Psoas muscle (tissue), 8 donors: ENCODE data around the gene FAM222B. TPM values are rescaled to one million over a fixed set of nuclear protein-coding genes. Genes with fewer than 3 reads are reported as not detected.

Experiments used
- ATAC-seq, 4 donors: fragments of 200-7000 bp; cut with Tn5 transposase; one replicate each; pipeline ENCODE4 v1.9.1; 2020; ENCODE audit warnings: moderate library complexity in 3 of 4, mild to moderate bottlenecking in 2 of 4
- DNase-seq, 2 donors: peaks; one replicate each; pipeline ENCODE4 v3.0.0-alpha.2; 2020
- H3K27ac ChIP-seq: fragments of 200-600 bp; one replicate; pipeline ENCODE4 v1.8.0; 2022
- H3K27me3 ChIP-seq, 3 donors: fragments of 200-600 bp in 1 of 3; one replicate each; pipeline versions ENCODE4 v1.6.1 to v1.8.0; 2013 to 2022; ENCODE audit warnings: low read length in 2 of 3, mild to moderate bottlenecking in 2 of 3, moderate library complexity in 1 of 3; ENCODE audit not compliant: insufficient read depth in 3 of 3
- H3K36me3 ChIP-seq, 2 donors: fragments of 200-600 bp in 1 of 2; one replicate each; pipeline versions ENCODE4 v1.6.1 to v1.8.0; 2013 to 2022; ENCODE audit warnings: low read depth in 1 of 2, mild to moderate bottlenecking in 1 of 2, moderate library complexity in 1 of 2; ENCODE audit not compliant: insufficient read depth in 1 of 2
- H3K4me1 ChIP-seq: fragments of 200-600 bp; one replicate; pipeline ENCODE4 v1.8.0; 2022
- H3K4me3 ChIP-seq: fragments of 200-600 bp; one replicate; pipeline ENCODE4 v1.8.0; 2022; ENCODE audit warnings: mild to moderate bottlenecking
- H3K9me3 ChIP-seq: fragments of 200-600 bp; one replicate; pipeline ENCODE4 v1.8.0; 2022
- CTCF ChIP-seq: fragments of 200-600 bp; IDR thresholded peaks from one replicate; pipeline ENCODE4 v1.8.0; 2022; ENCODE audit warnings: antibody characterized with exemption
- WGBS, 3 donors: extraction: QIAGEN DNeasy Blood & Tissue Kit; methylation state at CpG; one replicate each; pipeline versions ENCODE4 v1.1.6 to v1.1.7; 2013; 5-methylcytosine and 5-hydroxymethylcytosine counted together
- intact Hi-C, 2 donors: fragments of 100-400 bp; cut with DNase I; formaldehyde crosslinking; loops; one replicate each; pipeline versions ENCODE4 v1.11.0 to v1.14.2; 2022
- polyA plus RNA-seq, 3 donors: library from polyadenylated mRNA; stranded (reverse); fragments of 200-250 nt; gene quantifications; one replicate each; pipeline ENCODE4 v1.2.3, GENCODE V29; 2013
- total RNA-seq, 4 donors: library from RNA; stranded (reverse); fragmentation: NEBNext Ultra II Directional in 2 of 4; extraction: Animal tissue kit (Norgen Biotek cat#: 25700) in 2 of 4; gene quantifications; one replicate each; pipeline versions ENCODE4 v1.2.1 to v1.2.4, GENCODE V29; 2021 to 2023
- donor health status: healthy with polysubstance abuse.
- donor health status: DM: no; HTN: no; CAD: no; lungs with moderate emphysema.
- donor health status: Bipolar disorder and iron deficiency.
- donor health status: healthy.
- donor health status: DM: yes; HTN: yes; CAD: no.
- donor health status: DM: no; HTN: no; CAD: no.
- donor health status: DM: no; HTN: no; CAD: no.
- donor health status: DM: yes; HTN: yes; CAD: no.

The FAM222B gene
- total and polyA plus RNA-seq, 7 donors = 22.4 to 66.2 (median 32.2) TPM

DNA sequence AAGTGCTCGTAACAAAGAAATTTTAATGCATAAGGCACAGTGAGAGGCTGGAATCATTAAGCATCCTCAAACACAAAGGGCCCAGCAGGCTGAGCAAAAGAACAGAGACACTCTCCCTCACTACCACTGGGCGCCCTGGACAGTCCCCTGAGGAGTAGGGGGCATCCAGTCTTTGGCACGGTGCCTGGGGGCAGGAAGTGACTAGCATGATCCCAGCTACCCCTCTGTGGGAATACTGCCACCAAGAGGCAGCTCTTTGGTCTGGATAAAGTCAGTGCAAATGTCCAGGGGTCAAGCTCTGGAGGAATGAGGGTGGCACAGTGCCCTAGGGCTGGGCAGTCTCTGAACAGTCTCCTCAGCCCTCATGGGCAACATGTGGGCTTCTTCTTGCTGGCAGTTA, 128.3 kb downstream of the FAM222B start:
- Histone ChIP-seq H3K4me3 (no peak overlapping the region), H3K27me3 (peaks cover 0 to 16% (median 2%) of the 10 kb centered on the region in 3 donors), H3K27ac (no peak overlapping the region), H3K4me1 (peaks cover 8% of the 10 kb centered on the region), H3K9me3 (no peaks in the 10 kb centered on the region), H3K36me3 (peaks cover 0 to 10% of the 10 kb centered on the region in 2 donors)
- WGBS, 3 donors = 94 to 97% (median 95%) methylated on average over 3 of the region's 3 CpGs
- intact Hi-C loops = no loop called here
- ATAC-seq (no peak), DNase-seq (peak in 1 of 2 donors; percentile 50)
- no peak for TF ChIP-seq CTCF

GRCh38 chr17:28712705-28713415, 129.7 kb downstream of the FAM222B start:
- Histone ChIP-seq H3K27ac (no peak overlapping the region), H3K9me3 (no peaks in the 10 kb centered on the region), H3K36me3 (peaks cover 0 to 10% of the 10 kb centered on the region in 2 donors), H3K27me3 (peaks cover 0 to 14% (median 2%) of the 10 kb centered on the region in 3 donors), H3K4me1 (peaks cover 8% of the 10 kb centered on the region), H3K4me3 (no peak overlapping the region)
- no peak for TF ChIP-seq CTCF
- DNase-seq (no peak), ATAC-seq (no peak)
- WGBS, 3 donors = 65 to 72% (median 72%) methylated on average over 7 of the region's 7 CpGs
- intact Hi-C loops = no loop called here

GRCh38 chr17:28712032-28712704, 130.4 kb downstream of the FAM222B start:
- TF ChIP-seq CTCF = no peak
- peak; percentile 46 to 73 for DNase-seq
- H3K4me1 ChIP-seq = peaks cover 8% of the 10 kb centered on the region
- H3K27ac ChIP-seq = peak overlapping the region; percentile 82
- H3K27me3 ChIP-seq = peaks cover 0 to 9% (median 2%) of the 10 kb centered on the region in 3 donors
- no peaks in the 10 kb centered on the region for H3K9me3 ChIP-seq
- H3K36me3 ChIP-seq = peaks cover 0 to 10% of the 10 kb centered on the region in 2 donors
- WGBS, 3 donors = 35 to 46% (median 36%) methylated on average over 33 to 34 of the region's 34 CpGs
- ATAC-seq = no peak
- intact Hi-C loops = no loop called here
- peak overlapping the region; percentile 85 for H3K4me3 ChIP-seq

GRCh38 chr17:28711723-28712031, 130.9 kb downstream of the FAM222B start, which contains the start of gene PROCA1:
TSS of gene PROCA1 (minus strand) at chr17:28711888. CDS start at chr17:28711660, 228 bp downstream.
- Histone ChIP-seq H3K27me3 (peaks cover 0 to 4% (median 2%) of the 10 kb centered on the region in 3 donors), H3K4me1 (peaks cover 6% of the 10 kb centered on the region), H3K4me3 (peak within 1 kb of the TSS; percentile 85), H3K9me3 (no peaks in the 10 kb centered on the region), H3K27ac (peak within 1 kb of the TSS; percentile 82), H3K36me3 (peaks cover 0 to 10% of the 10 kb centered on the region in 2 donors)
- TF ChIP-seq CTCF = no peak
- 3 to 4% (median 3%) methylated on average over 20 of the region's 20 CpGs for WGBS, 3 donors
- DNase-seq (no peak), ATAC-seq (peak in 3 of 4 donors; percentile 25 to 39 (median 38))
- intact Hi-C loops = no loop called here
